Parathyroid adenoma (tissue), 2 donors: ENCODE measurements around the gene ZNF891.

Source experiments
- H2AFZ ChIP-seq: fragments of 300-600 bp; sonication (generic); one replicate; pipeline ENCODE4 v1.7.0; 2017; ENCODE audit warnings: antibody characterized with exemption, mild to moderate bottlenecking
- H3K27ac ChIP-seq: fragments of 300-600 bp; sonication (generic); one replicate; pipeline ENCODE4 v1.7.0; 2017
- H3K27me3 ChIP-seq: fragments of 300-600 bp; sonication (generic); one replicate; pipeline ENCODE4 v1.7.0; 2017; ENCODE audit warnings: low read length; ENCODE audit not compliant: control insufficient read depth, insufficient read depth
- H3K36me3 ChIP-seq: fragments of 300-600 bp; sonication (generic); one replicate; pipeline ENCODE4 v1.7.0; 2017; ENCODE audit warnings: low read length; ENCODE audit not compliant: control insufficient read depth, insufficient read depth
- H3K4me1 ChIP-seq: fragments of 300-600 bp; sonication (generic); one replicate; pipeline ENCODE4 v1.7.0; 2017; ENCODE audit warnings: control low read depth
- H3K4me2 ChIP-seq: fragments of 300-600 bp; sonication (generic); one replicate; pipeline ENCODE4 v1.7.0; 2017; ENCODE audit warnings: low read length
- H3K4me3 ChIP-seq: fragments of 300-600 bp; sonication (generic); one replicate; pipeline ENCODE4 v1.7.0; 2017; ENCODE audit warnings: low read depth, low read length
- H3K79me2 ChIP-seq: fragments of 300-600 bp; sonication (generic); one replicate; pipeline ENCODE4 v1.7.0; 2017; ENCODE audit warnings: control low read depth
- H3K9ac ChIP-seq: fragments of 300-600 bp; sonication (generic); one replicate; pipeline ENCODE4 v1.7.0; 2017; ENCODE audit warnings: mild to moderate bottlenecking
- H3K9me3 ChIP-seq: fragments of 300-600 bp; sonication (generic); one replicate; pipeline ENCODE4 v1.7.0; 2017; ENCODE audit warnings: low read length; ENCODE audit not compliant: control insufficient read depth
- TF ChIP-seq, protein P1 (sequence below): fragments of 300-600 bp; sonication (generic); IDR thresholded peaks from one replicate; pipeline ENCODE4 v1.7.0; 2017; ENCODE audit warnings: antibody characterized with exemption, mild to moderate bottlenecking
- donor health status: primary hyperparathyroidism.

The ZNF891 gene

DNA sequence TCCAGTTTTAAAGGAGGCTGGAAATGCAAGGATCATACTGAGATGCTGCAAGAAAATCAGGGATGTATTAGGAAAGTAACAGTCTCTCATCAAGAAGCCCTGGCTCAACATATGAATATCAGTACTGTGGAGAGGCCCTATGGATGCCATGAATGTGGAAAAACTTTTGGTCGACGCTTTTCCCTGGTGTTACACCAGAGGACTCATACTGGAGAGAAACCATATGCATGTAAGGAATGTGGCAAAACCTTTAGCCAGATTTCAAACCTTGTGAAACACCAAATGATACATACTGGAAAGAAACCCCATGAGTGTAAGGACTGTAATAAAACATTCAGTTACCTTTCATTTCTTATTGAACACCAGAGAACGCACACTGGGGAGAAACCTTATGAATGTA is 24.5 kb downstream of the ZNF891 start:
- H3K79me2 ChIP-seq, result no peaks in the 10 kb centered on the region
- no peaks in the 10 kb centered on the region for H3K27me3 ChIP-seq
- peaks cover 58% of the 10 kb centered on the region for H3K36me3 ChIP-seq
- no peak overlapping the region for H3K9ac ChIP-seq
- H3K9me3 ChIP-seq, result peaks cover 35% of the 10 kb centered on the region
- H3K4me3 ChIP-seq, result no peak overlapping the region
- H3K27ac ChIP-seq, result no peak overlapping the region
- no peak overlapping the region for H3K4me2 ChIP-seq
- no peaks in the 10 kb centered on the region for H3K4me1 ChIP-seq
- no peak overlapping the region for H2AFZ ChIP-seq
- TF ChIP-seq, protein P1, sequence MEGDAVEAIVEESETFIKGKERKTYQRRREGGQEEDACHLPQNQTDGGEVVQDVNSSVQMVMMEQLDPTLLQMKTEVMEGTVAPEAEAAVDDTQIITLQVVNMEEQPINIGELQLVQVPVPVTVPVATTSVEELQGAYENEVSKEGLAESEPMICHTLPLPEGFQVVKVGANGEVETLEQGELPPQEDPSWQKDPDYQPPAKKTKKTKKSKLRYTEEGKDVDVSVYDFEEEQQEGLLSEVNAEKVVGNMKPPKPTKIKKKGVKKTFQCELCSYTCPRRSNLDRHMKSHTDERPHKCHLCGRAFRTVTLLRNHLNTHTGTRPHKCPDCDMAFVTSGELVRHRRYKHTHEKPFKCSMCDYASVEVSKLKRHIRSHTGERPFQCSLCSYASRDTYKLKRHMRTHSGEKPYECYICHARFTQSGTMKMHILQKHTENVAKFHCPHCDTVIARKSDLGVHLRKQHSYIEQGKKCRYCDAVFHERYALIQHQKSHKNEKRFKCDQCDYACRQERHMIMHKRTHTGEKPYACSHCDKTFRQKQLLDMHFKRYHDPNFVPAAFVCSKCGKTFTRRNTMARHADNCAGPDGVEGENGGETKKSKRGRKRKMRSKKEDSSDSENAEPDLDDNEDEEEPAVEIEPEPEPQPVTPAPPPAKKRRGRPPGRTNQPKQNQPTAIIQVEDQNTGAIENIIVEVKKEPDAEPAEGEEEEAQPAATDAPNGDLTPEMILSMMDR, result no peak

DNA sequence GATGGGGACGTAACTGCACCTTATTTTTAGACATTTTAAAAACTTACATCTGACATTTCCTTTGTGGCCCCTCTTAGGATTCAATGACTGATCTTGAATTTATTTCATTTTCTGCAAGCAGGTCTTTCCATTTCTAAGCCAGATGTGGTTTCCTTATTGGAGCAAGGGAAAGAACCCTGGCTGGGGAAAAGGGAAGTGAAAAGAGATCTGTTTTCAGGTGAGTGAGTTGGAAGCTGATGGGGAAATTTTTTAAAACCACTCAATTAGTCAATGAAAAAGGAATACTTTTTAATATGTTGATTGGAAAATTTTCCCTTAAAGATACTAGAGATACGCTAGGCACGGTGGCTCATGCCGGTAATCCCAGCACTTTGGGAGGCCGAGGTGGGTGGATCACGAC is 46.7 kb downstream of the ZNF891 start:
- TF ChIP-seq, protein P1, result no peak
- no peak overlapping the region for H2AFZ ChIP-seq
- H3K27ac ChIP-seq, result no peak overlapping the region
- H3K36me3 ChIP-seq, result no peaks in the 10 kb centered on the region
- no peaks in the 10 kb centered on the region for H3K27me3 ChIP-seq
- no peaks in the 10 kb centered on the region for H3K79me2 ChIP-seq
- H3K9ac ChIP-seq, result no peak overlapping the region
- no peaks in the 10 kb centered on the region for H3K9me3 ChIP-seq
- no peak overlapping the region for H3K4me3 ChIP-seq
- H3K4me2 ChIP-seq, result no peak overlapping the region
- peaks cover 5% of the 10 kb centered on the region for H3K4me1 ChIP-seq

DNA sequence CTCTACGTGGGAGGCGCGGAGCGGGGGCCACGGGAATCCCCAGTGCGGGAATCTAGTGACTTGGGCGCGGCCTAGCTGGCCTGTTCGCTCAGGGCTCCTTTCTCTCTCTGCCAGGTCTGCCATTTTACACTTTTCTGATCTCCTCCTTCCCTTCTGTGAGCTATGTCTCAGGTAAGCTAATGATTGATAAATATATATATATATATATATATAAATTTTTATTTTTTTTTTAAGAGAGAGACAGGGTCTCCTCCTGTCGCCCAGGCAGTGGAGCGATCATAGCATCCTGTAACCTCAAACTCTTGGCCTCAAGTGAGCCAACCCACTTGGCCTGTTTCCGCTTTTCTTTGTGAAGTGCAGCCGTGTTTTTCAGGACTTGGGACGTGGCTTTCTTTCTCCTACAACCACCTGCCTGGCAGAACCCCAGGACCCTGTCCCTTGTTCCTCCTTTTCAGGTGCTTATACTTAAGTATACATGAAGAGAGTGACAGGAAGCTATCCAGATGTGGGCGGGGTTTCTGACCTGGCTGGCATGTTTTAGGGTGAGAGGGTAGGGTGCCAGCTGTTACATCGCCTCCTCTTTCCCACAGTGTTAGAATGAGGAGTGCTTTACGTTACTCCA is 48.8 kb downstream of the ZNF891 start:
- Histone ChIP-seq H3K36me3 (no peaks in the 10 kb centered on the region), H2AFZ (peak overlapping the region; percentile 94), H3K9ac (peak overlapping the region; percentile 64), H3K27ac (peak overlapping the region; percentile 97), H3K27me3 (no peaks in the 10 kb centered on the region), H3K9me3 (no peaks in the 10 kb centered on the region), H3K79me2 (no peaks in the 10 kb centered on the region), H3K4me1 (peaks cover 5% of the 10 kb centered on the region), H3K4me3 (peak overlapping the region; percentile 76), H3K4me2 (peak overlapping the region; percentile 70)
- TF ChIP-seq, protein P1, result no peak

DNA sequence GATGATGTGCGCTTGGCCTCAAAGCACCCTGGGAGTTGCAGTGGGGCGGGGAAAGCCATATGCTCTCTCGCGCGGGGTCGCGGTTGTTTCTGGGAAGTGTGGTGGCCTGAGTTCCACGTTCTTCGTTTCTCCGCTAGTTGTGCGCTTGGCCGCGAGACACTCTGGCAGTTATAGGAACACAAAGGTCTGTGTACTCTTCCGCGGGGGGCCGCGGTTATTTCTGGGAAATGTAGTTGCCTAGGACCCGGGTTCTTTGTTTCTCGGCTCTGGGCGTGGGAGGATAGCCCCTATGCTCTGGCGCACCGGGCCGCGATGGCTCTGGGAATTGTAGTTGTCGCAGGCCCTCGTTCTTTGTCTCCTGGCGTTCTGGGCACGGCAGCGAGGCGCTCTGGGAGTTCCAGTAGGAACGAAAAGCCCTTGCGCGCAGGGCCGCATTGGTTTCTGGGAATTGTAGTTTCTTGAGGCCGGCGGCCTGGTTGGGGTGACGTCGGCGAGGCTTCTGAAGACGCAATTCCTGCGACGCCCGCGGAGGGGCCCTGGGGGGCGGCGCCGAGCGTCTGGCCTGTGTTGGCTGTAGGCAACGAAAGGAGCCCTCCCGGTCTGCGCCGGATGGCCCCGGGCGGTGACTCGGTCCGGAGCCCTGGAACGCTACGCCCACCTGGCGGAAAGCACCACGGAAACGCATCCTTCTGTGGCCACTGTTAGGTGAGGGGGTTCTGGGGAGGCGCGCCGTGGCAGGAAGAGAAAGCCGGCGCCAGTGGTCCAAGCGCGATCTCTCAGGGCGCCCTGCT is 49.5 kb downstream of the ZNF891 start, which contains the start of gene ZNF140:
ZNF140 (plus strand) TSS at position 556 of the 791 bp plus-strand sequence. CDS start 398 bp downstream, outside the sequence.
- H3K79me2 ChIP-seq, result no peaks in the 10 kb centered on the region
- no peaks in the 10 kb centered on the region for H3K36me3 ChIP-seq
- peaks cover 5% of the 10 kb centered on the region for H3K4me1 ChIP-seq
- H3K9ac ChIP-seq, result peak within 1 kb of the TSS; percentile 64
- H3K9me3 ChIP-seq, result no peaks in the 10 kb centered on the region
- peak within 1 kb of the TSS; percentile 70 for H3K4me2 ChIP-seq
- TF ChIP-seq, protein P1, result peak; percentile 33
- H3K4me3 ChIP-seq, result peak within 1 kb of the TSS; percentile 76
- H2AFZ ChIP-seq, result peak within 1 kb of the TSS; percentile 94
- no peaks in the 10 kb centered on the region for H3K27me3 ChIP-seq
- H3K27ac ChIP-seq, result peak within 1 kb of the TSS; percentile 97
